SK-N-MC (cell line): Measurements from ENCODE around the gene FOXO6.

Experiments used
- DNase-seq: peaks from one replicate; pipeline ENCODE4 v3.0.0-alpha.2; 2011; ENCODE audit warnings: low read depth, low spot score
- H3K27ac ChIP-seq: fragments of 200-600 bp; sonication (generic); 2 replicates; pipeline ENCODE4 v1.5.1; 2016; ENCODE audit warnings: mixed run types
- H3K36me3 ChIP-seq: fragments of 200-600 bp; sonication (generic); 2 replicates; pipeline ENCODE4 v1.6.1; 2017; ENCODE audit warnings: antibody characterized with exemption, low read length, mixed read lengths; ENCODE audit not compliant: insufficient read depth
- H3K4me3 ChIP-seq: fragments of 200-600 bp; sonication (generic); 2 replicates; pipeline ENCODE4 v1.5.1; 2016
- H3K9ac ChIP-seq: fragments of 200-600 bp; sonication (generic); 2 replicates; pipeline ENCODE4 v1.8.0; 2017; ENCODE audit warnings: mixed run types, mixed read lengths; ENCODE audit not compliant: insufficient read length
- H3K9me3 ChIP-seq: fragments of 200-600 bp; sonication (generic); 2 replicates; pipeline ENCODE4 v1.6.1; 2017; ENCODE audit warnings: low read depth, mild to moderate bottlenecking, antibody characterized with exemption, low read length, moderate library complexity, mixed read lengths
- EZH2 ChIP-seq: fragments of 200-600 bp; sonication (generic); IDR thresholded peaks from one replicate; pipeline ENCODE4 v1.6.1; 2017; ENCODE audit warnings: antibody characterized with exemption
- FOXP2 ChIP-seq: optimal IDR thresholded peaks from 2 replicates; pipeline ENCODE3; 2011; ENCODE audit warnings: mild to moderate bottlenecking, moderate library complexity; ENCODE audit not compliant: insufficient read depth; ENCODE audit errors: extremely low read length, control extremely low read depth
- POLR2AphosphoS5 ChIP-seq: IDR thresholded peaks from 2 replicates; pipeline ENCODE4 v1.6.1; 2012; ENCODE audit warnings: mild to moderate bottlenecking, low read depth, low read length, borderline replicate concordance

The FOXO6 gene

GRCh38 chr1:41368366-41368765 is 7.1 kb downstream of the FOXO6 start:
- Histone ChIP-seq H3K36me3 (no peaks in the 10 kb centered on the region), H3K27ac (no peak overlapping the region), H3K4me3 (no peak overlapping the region), H3K9ac (no peak overlapping the region), H3K9me3 (no peaks in the 10 kb centered on the region)
- TF ChIP-seq EZH2 (no peak), FOXP2 (no peak), POLR2AphosphoS5 (no peak)
- DNase-seq, result no peak

GRCh38 chr1:41368801-41369200 is 7.6 kb downstream of the FOXO6 start:
- no peak overlapping the region for H3K27ac ChIP-seq
- no peaks in the 10 kb centered on the region for H3K9me3 ChIP-seq
- no peak overlapping the region for H3K4me3 ChIP-seq
- no peak for TF ChIP-seq FOXP2
- no peak for TF ChIP-seq POLR2AphosphoS5
- no peak for TF ChIP-seq EZH2
- H3K36me3 ChIP-seq, result no peaks in the 10 kb centered on the region
- no peak overlapping the region for H3K9ac ChIP-seq
- no peak for DNase-seq

- Histone ChIP-seq H3K27ac (peak overlapping the region; percentile 54; the same call in 1 of the 2 replicates), H3K4me3 (no peak overlapping the region), H3K9me3 (no peaks in the 10 kb centered on the region), H3K9ac (no peak overlapping the region), H3K36me3 (no peaks in the 10 kb centered on the region)
- no peak for TF ChIP-seq EZH2
- no peak for TF ChIP-seq FOXP2
- TF ChIP-seq POLR2AphosphoS5, result no peak
- no peak for DNase-seq
Observed at GRCh38 chr1:41369531-41369930, 8.3 kb downstream of the FOXO6 start.

GRCh38 chr1:41370225-41370624 is 9.0 kb downstream of the FOXO6 start:
- DNase-seq, result no peak
- TF ChIP-seq POLR2AphosphoS5 (no peak), EZH2 (no peak), FOXP2 (no peak)
- Histone ChIP-seq H3K27ac (0 out of 2 replicates have a peak overlapping the region, but pooled peaks have one; percentile 81), H3K36me3 (no peaks in the 10 kb centered on the region), H3K4me3 (no peak overlapping the region), H3K9ac (no peak overlapping the region), H3K9me3 (no peaks in the 10 kb centered on the region)

- Histone ChIP-seq H3K9me3 (no peaks in the 10 kb centered on the region), H3K36me3 (no peaks in the 10 kb centered on the region), H3K27ac (peak overlapping the region; percentile 81), H3K9ac (no peak overlapping the region), H3K4me3 (no peak overlapping the region)
- TF ChIP-seq POLR2AphosphoS5 (no peak), EZH2 (no peak), FOXP2 (no peak)
- DNase-seq, result no peak
Observed at GRCh38 chr1:41370756-41371420, 9.7 kb downstream of the FOXO6 start.

GRCh38 chr1:41371630-41372599 is 10.7 kb downstream of the FOXO6 start:
- TF ChIP-seq POLR2AphosphoS5 (peak; percentile 8; the same call in 1 of the 2 replicates), EZH2 (no peak), FOXP2 (no peak)
- H3K9me3 ChIP-seq, result no peaks in the 10 kb centered on the region
- H3K4me3 ChIP-seq, result peak overlapping the region; percentile 48
- peak overlapping the region; percentile 32 for H3K9ac ChIP-seq
- H3K36me3 ChIP-seq, result no peaks in the 10 kb centered on the region
- DNase-seq, result no peak
- H3K27ac ChIP-seq, result peak overlapping the region; percentile 81

GRCh38 chr1:41372600-41372993 is 11.4 kb downstream of the FOXO6 start:
- TF ChIP-seq FOXP2, result no peak
- TF ChIP-seq POLR2AphosphoS5, result no peak
- no peak for TF ChIP-seq EZH2
- no peak for DNase-seq
- Histone ChIP-seq H3K9ac (no peak overlapping the region), H3K27ac (no peak overlapping the region), H3K4me3 (no peak overlapping the region; the same call in 1 of the 2 replicates), H3K36me3 (no peaks in the 10 kb centered on the region), H3K9me3 (no peaks in the 10 kb centered on the region)

- TF ChIP-seq POLR2AphosphoS5 (no peak), FOXP2 (no peak), EZH2 (no peak)
- H3K27ac ChIP-seq, result no peak overlapping the region
- H3K9ac ChIP-seq, result no peak overlapping the region
- H3K36me3 ChIP-seq, result no peaks in the 10 kb centered on the region
- DNase-seq, result no peak
- H3K9me3 ChIP-seq, result no peaks in the 10 kb centered on the region
- H3K4me3 ChIP-seq, result no peak overlapping the region
Observed at GRCh38 chr1:41373373-41373772, 12.1 kb downstream of the FOXO6 start.

GRCh38 chr1:41374711-41375110 is 13.5 kb downstream of the FOXO6 start:
- DNase-seq, result no peak
- Histone ChIP-seq H3K27ac (no peak overlapping the region), H3K9ac (no peak overlapping the region), H3K36me3 (no peaks in the 10 kb centered on the region), H3K4me3 (no peak overlapping the region), H3K9me3 (no peaks in the 10 kb centered on the region)
- TF ChIP-seq EZH2, result no peak
- no peak for TF ChIP-seq POLR2AphosphoS5
- TF ChIP-seq FOXP2, result no peak
